HepG2 (cell line): ENCODE results near the gene UGT1A7. TPM values are rescaled to one million over a fixed set of nuclear protein-coding genes. Genes with fewer than 3 reads are reported as not detected.

Experiments
- GABPB1 ChIP-seq: IDR thresholded peaks from 2 replicates; pipeline ENCODE4 v1.6.1; 2016; ENCODE audit warnings: mild to moderate bottlenecking, missing genetic modification reagents, moderate library complexity, missing compliant biosample characterization
- MZF1 ChIP-seq: sonication (generic); formaldehyde crosslinking; IDR thresholded peaks from 2 replicates; pipeline ENCODE4 v1.8.1; 2023; ENCODE audit warnings: mild to moderate bottlenecking, missing genetic modification reagents, borderline replicate concordance
- NCOA1 ChIP-seq: sonication (generic); formaldehyde crosslinking; IDR thresholded peaks from 2 replicates; pipeline ENCODE4 v1.9.0; 2021; ENCODE audit warnings: missing genetic modification reagents
- NFIB ChIP-seq: sonication (generic); formaldehyde crosslinking; IDR thresholded peaks from 2 replicates; pipeline ENCODE4 v1.9.0; 2021; ENCODE audit warnings: missing genetic modification reagents, mild to moderate bottlenecking, borderline replicate concordance
- SCMH1 ChIP-seq: sonication (generic); formaldehyde crosslinking; IDR thresholded peaks from 2 replicates; pipeline ENCODE4 v1.9.0; 2021; ENCODE audit warnings: missing genetic modification reagents, mild to moderate bottlenecking, borderline replicate concordance
- ZNF260 ChIP-seq: sonication (generic); formaldehyde crosslinking; IDR thresholded peaks from 2 replicates; pipeline ENCODE4 v1.4.0; 2020; ENCODE audit warnings: missing genetic modification reagents, low read depth, mild to moderate bottlenecking, borderline replicate concordance
- ZNF317 ChIP-seq: sonication (generic); formaldehyde crosslinking; IDR thresholded peaks from 2 replicates; pipeline ENCODE4 v1.5.0; 2020; ENCODE audit warnings: mild to moderate bottlenecking, missing genetic modification reagents
- ZNF383 ChIP-seq: sonication (generic); formaldehyde crosslinking; IDR thresholded peaks from 2 replicates; pipeline ENCODE4 v1.4.0; 2020; ENCODE audit warnings: missing genetic modification reagents, mild to moderate bottlenecking, borderline replicate concordance
- ZNF616 ChIP-seq: sonication (generic); formaldehyde crosslinking; IDR thresholded peaks from 2 replicates; pipeline ENCODE4 v1.5.0; 2020; ENCODE audit warnings: low read depth, mild to moderate bottlenecking, missing genetic modification reagents
- polyA plus RNA-seq, 8 experiments: library from polyadenylated mRNA; depleted of rRNA in 3 of 8; stranded (reverse) in 7 of 8; unstranded in 1 of 8; fragments of >200 nt; fragmentation: Illumina TruSeq in 4 of 8; extraction: Trizol in 4 of 8; gene quantifications; 2 replicates each; pipeline versions ENCODE4 v1.2.1 to v1.2.3, GENCODE V29; 2011 to 2016; ENCODE audit warnings: low read depth in 4 of 8, missing spikeins in 1 of 8, mixed read lengths in 1 of 8; ENCODE audit not compliant: insufficient read depth in 1 of 8
- total RNA-seq, 5 experiments: library from RNA; depleted of rRNA; stranded (reverse); fragments of >200 nt; fragmentation: Illumina TruSeq; extraction: Trizol; gene quantifications; 2 replicates each; pipeline ENCODE4 v1.2.3, GENCODE V29; 2016; ENCODE audit warnings: low read depth in 1 of 5
- TF ChIP-seq, protein P1 (sequence below): IDR thresholded peaks from 2 replicates; pipeline ENCODE4 v1.6.1; 2016; ENCODE audit warnings: missing biosample characterization, missing genetic modification reagents, low read depth
- TF ChIP-seq, protein P2 (sequence below): sonication (generic); formaldehyde crosslinking; IDR thresholded peaks from 2 replicates; pipeline ENCODE4 v1.4.0; 2020; ENCODE audit warnings: missing genetic modification reagents
- TF ChIP-seq, protein P3 (sequence below): sonication (generic); formaldehyde crosslinking; IDR thresholded peaks from 2 replicates; pipeline ENCODE4 v1.5.1; 2020; ENCODE audit warnings: missing genetic modification reagents, mild to moderate bottlenecking, borderline replicate concordance
- TF ChIP-seq, protein P4 (sequence below): sonication (generic); formaldehyde crosslinking; IDR thresholded peaks from 2 replicates; pipeline ENCODE4 v1.4.0; 2020; ENCODE audit warnings: missing genetic modification reagents
- TF ChIP-seq, protein P5 (sequence below): IDR thresholded peaks from 2 replicates; pipeline ENCODE4 v1.6.1; 2018; ENCODE audit warnings: missing genetic modification reagents, mild to moderate bottlenecking, missing compliant biosample characterization
- TF ChIP-seq, protein P6 (sequence below): sonication (generic); formaldehyde crosslinking; IDR thresholded peaks from 2 replicates; pipeline ENCODE4 v1.8.0; 2022; ENCODE audit warnings: missing genetic modification reagents, mild to moderate bottlenecking, borderline replicate concordance
- TF ChIP-seq, protein P7 (sequence below): sonication (generic); formaldehyde crosslinking; IDR thresholded peaks from 2 replicates; pipeline ENCODE4 v1.8.0; 2023; ENCODE audit warnings: mild to moderate bottlenecking, missing genetic modification reagents

UGT1A7 gene
- total and polyA plus RNA-seq, 2 of the 13 experiments (the other 11 are each of a cell fraction or from before 2014, with no cell fraction given) = not detected

DNA sequence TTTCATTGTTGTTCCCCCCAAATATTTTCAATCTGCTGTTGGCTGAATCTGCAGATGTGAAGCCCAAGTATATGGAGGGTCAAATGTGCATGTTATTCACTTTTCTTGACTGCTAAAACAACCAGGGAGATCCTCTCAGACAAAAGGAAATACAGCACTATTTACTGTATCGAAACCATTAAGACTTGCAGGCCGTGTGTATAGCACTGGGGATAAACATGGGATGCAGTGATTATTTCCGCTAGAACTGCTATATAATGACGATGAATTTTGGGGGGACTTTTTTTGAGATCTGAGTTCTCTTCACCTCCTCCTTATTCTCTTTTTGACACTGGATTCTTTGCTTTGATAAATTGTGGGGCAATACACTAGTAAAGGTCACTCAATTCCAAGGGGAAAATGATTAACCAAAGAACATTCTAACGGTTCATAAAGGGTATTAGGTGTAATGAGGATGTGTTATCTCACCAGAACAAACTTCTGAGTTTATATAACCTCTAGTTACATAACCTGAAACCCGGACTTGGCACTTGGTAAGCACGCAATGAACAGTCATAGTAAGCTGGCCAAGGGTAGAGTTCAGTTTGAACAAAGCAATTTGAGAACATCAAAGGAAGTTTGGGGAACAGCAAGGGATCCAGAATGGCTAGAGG is 74.9 kb downstream of the UGT1A7 start (continued):
- TF ChIP-seq, protein P1, sequence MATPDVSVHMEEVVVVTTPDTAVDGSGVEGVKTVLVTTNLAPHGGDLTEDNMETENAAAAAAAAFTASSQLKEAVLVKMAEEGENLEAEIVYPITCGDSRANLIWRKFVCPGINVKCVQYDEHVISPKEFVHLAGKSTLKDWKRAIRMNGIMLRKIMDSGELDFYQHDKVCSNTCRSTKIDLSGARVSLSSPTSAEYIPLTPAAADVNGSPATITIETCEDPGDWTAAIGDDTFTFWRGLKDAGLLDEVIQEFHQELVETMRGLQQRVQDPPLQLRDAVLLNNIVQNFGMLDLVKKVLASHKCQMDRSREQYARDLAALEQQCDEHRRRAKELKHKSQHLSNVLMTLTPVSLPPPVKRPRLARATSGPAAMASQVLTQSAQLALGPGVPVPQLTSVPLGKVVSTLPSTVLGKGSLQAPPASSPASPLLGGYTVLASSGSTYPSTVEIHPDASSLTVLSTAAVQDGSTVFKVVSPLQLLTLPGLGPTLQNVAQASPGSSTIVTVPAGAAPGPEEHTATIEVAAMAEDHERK (CRISPR knock-in tag) = no peak
- TF ChIP-seq ZNF616 (CRISPR knock-in tag) (no peak), GABPB1 (CRISPR knock-in tag) (0 out of 2 replicates have a peak, but pooled peaks have one; percentile 19), ZNF260 (CRISPR knock-in tag) (no peak), NFIB (CRISPR knock-in tag) (no peak), MZF1 (CRISPR knock-in tag) (no peak), NCOA1 (peak; percentile 76; the same call in 1 of the 2 replicates), ZNF317 (CRISPR knock-in tag) (peak; percentile 74; the same call in 1 of the 2 replicates), SCMH1 (CRISPR knock-in tag) (no peak), ZNF383 (no peak)
- TF ChIP-seq, protein P2, sequence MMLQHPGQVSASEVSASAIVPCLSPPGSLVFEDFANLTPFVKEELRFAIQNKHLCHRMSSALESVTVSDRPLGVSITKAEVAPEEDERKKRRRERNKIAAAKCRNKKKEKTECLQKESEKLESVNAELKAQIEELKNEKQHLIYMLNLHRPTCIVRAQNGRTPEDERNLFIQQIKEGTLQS (CRISPR knock-in tag) = 0 out of 2 replicates have a peak, but pooled peaks have one; percentile 21
- TF ChIP-seq, protein P3, sequence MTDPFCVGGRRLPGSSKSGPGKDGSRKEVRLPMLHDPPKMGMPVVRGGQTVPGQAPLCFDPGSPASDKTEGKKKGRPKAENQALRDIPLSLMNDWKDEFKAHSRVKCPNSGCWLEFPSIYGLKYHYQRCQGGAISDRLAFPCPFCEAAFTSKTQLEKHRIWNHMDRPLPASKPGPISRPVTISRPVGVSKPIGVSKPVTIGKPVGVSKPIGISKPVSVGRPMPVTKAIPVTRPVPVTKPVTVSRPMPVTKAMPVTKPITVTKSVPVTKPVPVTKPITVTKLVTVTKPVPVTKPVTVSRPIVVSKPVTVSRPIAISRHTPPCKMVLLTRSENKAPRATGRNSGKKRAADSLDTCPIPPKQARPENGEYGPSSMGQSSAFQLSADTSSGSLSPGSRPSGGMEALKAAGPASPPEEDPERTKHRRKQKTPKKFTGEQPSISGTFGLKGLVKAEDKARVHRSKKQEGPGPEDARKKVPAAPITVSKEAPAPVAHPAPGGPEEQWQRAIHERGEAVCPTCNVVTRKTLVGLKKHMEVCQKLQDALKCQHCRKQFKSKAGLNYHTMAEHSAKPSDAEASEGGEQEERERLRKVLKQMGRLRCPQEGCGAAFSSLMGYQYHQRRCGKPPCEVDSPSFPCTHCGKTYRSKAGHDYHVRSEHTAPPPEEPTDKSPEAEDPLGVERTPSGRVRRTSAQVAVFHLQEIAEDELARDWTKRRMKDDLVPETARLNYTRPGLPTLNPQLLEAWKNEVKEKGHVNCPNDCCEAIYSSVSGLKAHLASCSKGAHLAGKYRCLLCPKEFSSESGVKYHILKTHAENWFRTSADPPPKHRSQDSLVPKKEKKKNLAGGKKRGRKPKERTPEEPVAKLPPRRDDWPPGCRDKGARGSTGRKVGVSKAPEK (CRISPR knock-in tag) = peak; percentile 87; the same call in 1 of the 2 replicates
- TF ChIP-seq, protein P4, sequence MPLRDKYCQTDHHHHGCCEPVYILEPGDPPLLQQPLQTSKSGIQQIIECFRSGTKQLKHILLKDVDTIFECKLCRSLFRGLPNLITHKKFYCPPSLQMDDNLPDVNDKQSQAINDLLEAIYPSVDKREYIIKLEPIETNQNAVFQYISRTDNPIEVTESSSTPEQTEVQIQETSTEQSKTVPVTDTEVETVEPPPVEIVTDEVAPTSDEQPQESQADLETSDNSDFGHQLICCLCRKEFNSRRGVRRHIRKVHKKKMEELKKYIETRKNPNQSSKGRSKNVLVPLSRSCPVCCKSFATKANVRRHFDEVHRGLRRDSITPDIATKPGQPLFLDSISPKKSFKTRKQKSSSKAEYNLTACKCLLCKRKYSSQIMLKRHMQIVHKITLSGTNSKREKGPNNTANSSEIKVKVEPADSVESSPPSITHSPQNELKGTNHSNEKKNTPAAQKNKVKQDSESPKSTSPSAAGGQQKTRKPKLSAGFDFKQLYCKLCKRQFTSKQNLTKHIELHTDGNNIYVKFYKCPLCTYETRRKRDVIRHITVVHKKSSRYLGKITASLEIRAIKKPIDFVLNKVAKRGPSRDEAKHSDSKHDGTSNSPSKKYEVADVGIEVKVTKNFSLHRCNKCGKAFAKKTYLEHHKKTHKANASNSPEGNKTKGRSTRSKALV (CRISPR knock-in tag) = peak; percentile 73; the same call in 1 of the 2 replicates
- TF ChIP-seq, protein P5, sequence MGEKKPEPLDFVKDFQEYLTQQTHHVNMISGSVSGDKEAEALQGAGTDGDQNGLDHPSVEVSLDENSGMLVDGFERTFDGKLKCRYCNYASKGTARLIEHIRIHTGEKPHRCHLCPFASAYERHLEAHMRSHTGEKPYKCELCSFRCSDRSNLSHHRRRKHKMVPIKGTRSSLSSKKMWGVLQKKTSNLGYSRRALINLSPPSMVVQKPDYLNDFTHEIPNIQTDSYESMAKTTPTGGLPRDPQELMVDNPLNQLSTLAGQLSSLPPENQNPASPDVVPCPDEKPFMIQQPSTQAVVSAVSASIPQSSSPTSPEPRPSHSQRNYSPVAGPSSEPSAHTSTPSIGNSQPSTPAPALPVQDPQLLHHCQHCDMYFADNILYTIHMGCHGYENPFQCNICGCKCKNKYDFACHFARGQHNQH (CRISPR knock-in tag) = peak; percentile 80; the same call in 1 of the 2 replicates
- TF ChIP-seq, protein P6, sequence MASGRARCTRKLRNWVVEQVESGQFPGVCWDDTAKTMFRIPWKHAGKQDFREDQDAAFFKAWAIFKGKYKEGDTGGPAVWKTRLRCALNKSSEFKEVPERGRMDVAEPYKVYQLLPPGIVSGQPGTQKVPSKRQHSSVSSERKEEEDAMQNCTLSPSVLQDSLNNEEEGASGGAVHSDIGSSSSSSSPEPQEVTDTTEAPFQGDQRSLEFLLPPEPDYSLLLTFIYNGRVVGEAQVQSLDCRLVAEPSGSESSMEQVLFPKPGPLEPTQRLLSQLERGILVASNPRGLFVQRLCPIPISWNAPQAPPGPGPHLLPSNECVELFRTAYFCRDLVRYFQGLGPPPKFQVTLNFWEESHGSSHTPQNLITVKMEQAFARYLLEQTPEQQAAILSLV = no peak; the same call in 1 of the 2 replicates
- TF ChIP-seq, protein P7, sequence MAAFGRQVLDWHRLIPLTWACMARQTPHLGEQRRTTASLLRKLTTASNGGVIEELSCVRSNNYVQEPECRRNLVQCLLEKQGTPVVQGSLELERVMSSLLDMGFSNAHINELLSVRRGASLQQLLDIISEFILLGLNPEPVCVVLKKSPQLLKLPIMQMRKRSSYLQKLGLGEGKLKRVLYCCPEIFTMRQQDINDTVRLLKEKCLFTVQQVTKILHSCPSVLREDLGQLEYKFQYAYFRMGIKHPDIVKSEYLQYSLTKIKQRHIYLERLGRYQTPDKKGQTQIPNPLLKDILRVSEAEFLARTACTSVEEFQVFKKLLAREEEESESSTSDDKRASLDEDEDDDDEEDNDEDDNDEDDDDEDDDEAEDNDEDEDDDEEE = no peak
